K562 (cell line): ENCODE results near the gene PKHD1. TPM values are rescaled to one million over a fixed set of nuclear protein-coding genes. Genes with fewer than 3 reads are reported as not detected.

Source experiments
- ATAC-seq: fragments of 200-7000 bp; cut with Tn5 transposase; 3 replicates; pipeline ENCODE4 v1.9.1; 2020; ENCODE audit warnings: moderate library complexity
- BruUV-seq: library from RNA; stranded (reverse); fragments of 400-500 nt; replicated peaks from 2 replicates; lab custom pipeline; 2021; lab: Mats Ljungman, UMichigan
- CTCF ChIA-PET: fragments of 300-600 bp; formaldehyde crosslinking; extraction: SDS; loops from one replicate; lab custom pipeline; 2021; ENCODE audit warnings: low intra/inter-chr PET ratio; lab: Yijun Ruan, JAX
- POLR2A ChIA-PET: fragments of 300-600, 350-650 bp; sonication (Branson Sonifier 250); formaldehyde crosslinking; extraction: SDS; loops from one replicate; lab custom pipeline; 2021; ENCODE audit warnings: antibody characterized with exemption, inconsistent platforms; lab: Yijun Ruan, JAX
- DNase-seq, 4 experiments: peaks; one replicate each; pipeline versions ENCODE4 v3.0.0 to v3.0.0-alpha.2; 2011 to 2018; ENCODE audit warnings: low spot score in 3 of 4, mixed read lengths in 3 of 4; ENCODE audit errors: extremely low read depth in 1 of 4
- FAIRE-seq: peaks from 2 replicates; lab custom pipeline; 2011; peaks lifted over from hg19 to GRCh38; lab: Jason Lieb, UNC
- H2AFZ ChIP-seq: 2 replicates; pipeline ENCODE4 v1.6.0; 2011; ENCODE audit warnings: low read depth, low read length, control low read depth, inconsistent platforms
- H3K27ac ChIP-seq: fragments of 200-600 bp; 3 replicates; pipeline ENCODE4 v1.8.0; 2011; ENCODE audit warnings: low read depth, mild to moderate bottlenecking, control low read depth, inconsistent platforms, low read length, moderate library complexity, mixed read lengths; ENCODE audit errors: extremely low read depth
- H3K27me3 ChIP-seq, 2 experiments: fragments of 300-600 bp in 1 of 2; 2 replicates in 1 of 2; 3 replicates in 1 of 2; pipeline versions ENCODE4 v1.6.0 to v1.8.0; 2011; ENCODE audit warnings: inconsistent platforms in 2 of 2, low read length in 2 of 2, mild to moderate bottlenecking in 1 of 2, mixed read lengths in 1 of 2, moderate library complexity in 1 of 2; ENCODE audit not compliant: control insufficient read depth in 2 of 2, insufficient read depth in 2 of 2
- H3K36me3 ChIP-seq: fragments of 300-600 bp; 3 replicates; pipeline ENCODE4 v1.8.0; 2011; ENCODE audit warnings: mild to moderate bottlenecking, low read length, inconsistent platforms; ENCODE audit not compliant: control insufficient read depth, insufficient read depth
- H3K4me1 ChIP-seq, 2 experiments: fragments of 200-600 bp in 1 of 2; replicated peaks in 1 of 2; 2 replicates in 1 of 2; 3 replicates in 1 of 2; pipeline versions ENCODE4 v1.5.1 to v1.8.0; 2011; ENCODE audit warnings: inconsistent platforms in 2 of 2, low read length in 2 of 2, mild to moderate bottlenecking in 1 of 2, mixed read lengths in 1 of 2, moderate library complexity in 1 of 2; ENCODE audit not compliant: control insufficient read depth in 2 of 2, insufficient read depth in 2 of 2
- H3K4me2 ChIP-seq: 2 replicates; pipeline ENCODE4 v1.6.1; 2011; ENCODE audit warnings: low read length, control low read depth, inconsistent platforms, mixed read lengths; ENCODE audit not compliant: insufficient read depth
- H3K4me3 ChIP-seq: fragments of 200-600 bp; sonication (generic), shearing (Covaris generic); 2 replicates; pipeline ENCODE4 v1.5.1; 2016; ENCODE audit warnings: control low read depth, inconsistent platforms
- H3K79me2 ChIP-seq: fragments of 200-600 bp; 3 replicates; pipeline ENCODE4 v1.8.0; 2011; ENCODE audit warnings: low read length, inconsistent platforms; ENCODE audit not compliant: control insufficient read depth, insufficient read depth
- H3K9ac ChIP-seq, 2 experiments: 2 replicates each; pipeline versions ENCODE4 v1.6.0 to v1.6.1; 2011; ENCODE audit warnings: low read depth in 2 of 2, low read length in 2 of 2, control low read depth in 1 of 2, inconsistent platforms in 1 of 2, mild to moderate bottlenecking in 1 of 2, mixed read lengths in 1 of 2; ENCODE audit not compliant: insufficient read depth in 1 of 2
- H3K9me1 ChIP-seq: one replicate; pipeline ENCODE4 v1.6.0; 2011; ENCODE audit warnings: inconsistent platforms, mild to moderate bottlenecking, low read length, moderate library complexity; ENCODE audit not compliant: control insufficient read depth, insufficient read depth
- H3K9me3 ChIP-seq: replicated peaks from 2 replicates; pipeline ENCODE4 v1.5.1; 2011; ENCODE audit warnings: low read depth, low read length, inconsistent platforms; ENCODE audit not compliant: control insufficient read depth, insufficient read depth
- H4K20me1 ChIP-seq: replicated peaks from 2 replicates; pipeline ENCODE4 v1.6.1; 2011; ENCODE audit warnings: low read length, inconsistent platforms, mixed read lengths; ENCODE audit not compliant: control insufficient read depth, insufficient read depth
- CBX3 ChIP-seq, 2 experiments: IDR thresholded peaks; 1 replicate in 1 of 2; 2 replicates in 1 of 2; pipeline ENCODE4 v1.6.1; 2012; ENCODE audit warnings: inconsistent platforms in 2 of 2, low read length in 2 of 2, borderline replicate concordance in 1 of 2, control low read depth in 1 of 2
- CREB1 ChIP-seq, 2 experiments: sonication (generic) in 1 of 2; formaldehyde crosslinking in 1 of 2; IDR thresholded peaks; 2 replicates each; pipeline versions ENCODE4 v1.6.1 to v1.8.0; 2012 to 2022; ENCODE audit warnings: inconsistent platforms in 1 of 2, mild to moderate bottlenecking in 1 of 2, missing genetic modification reagents in 1 of 2, moderate library complexity in 1 of 2
- EP300 ChIP-seq: IDR thresholded peaks from 2 replicates; pipeline ENCODE4 v1.6.1; 2012; ENCODE audit warnings: low read length, improper control_type of control experiment
- FOSL1 ChIP-seq: fragments of 200-800 bp; sonication (Bioruptor generic); conservative IDR thresholded peaks from 2 replicates; pipeline ENCODE4 v1.6.1; 2016; ENCODE audit warnings: missing genetic modification characterization, missing compliant biosample characterization
- MAZ ChIP-seq, 2 experiments: fragments of 450-650 bp in 1 of 2; sonication (generic) in 1 of 2; formaldehyde crosslinking; IDR thresholded peaks in 1 of 2; conservative IDR thresholded peaks in 1 of 2; 2 replicates each; pipeline versions ENCODE4 v1.4.0 to v1.5.0; 2020; ENCODE audit warnings: mild to moderate bottlenecking in 1 of 2, missing genetic modification reagents in 1 of 2
- MYC ChIP-seq, 2 experiments: fragments of 250-450 bp in 1 of 2; sonication (Bioruptor Pico) in 1 of 2; IDR thresholded peaks; 2 replicates each; pipeline versions ENCODE4 v1.5.1 to v1.6.1; 2012 to 2021; ENCODE audit warnings: low read depth in 2 of 2, borderline replicate concordance in 1 of 2, improper control_type of control experiment in 1 of 2, low read length in 1 of 2, mild to moderate bottlenecking in 1 of 2, moderate library complexity in 1 of 2
- PCBP1 ChIP-seq: fragments of 200-400 bp; formaldehyde crosslinking; IDR thresholded peaks from 2 replicates; pipeline ENCODE4 v1.6.1; 2018; ENCODE audit warnings: mild to moderate bottlenecking, low read depth, low read length; ENCODE audit not compliant: poor library complexity, severe bottlenecking
- PTTG1 ChIP-seq: fragments of 450-650 bp; IDR thresholded peaks from 2 replicates; pipeline ENCODE4 v1.6.1; 2016; ENCODE audit warnings: low read depth, mild to moderate bottlenecking, missing genetic modification characterization, missing compliant biosample characterization
- RBM25 ChIP-seq: fragments of 200-400 bp; formaldehyde crosslinking; IDR thresholded peaks from 2 replicates; pipeline ENCODE4 v1.6.1; 2018; ENCODE audit warnings: low read length, low read depth, moderate library complexity; ENCODE audit not compliant: severe bottlenecking
- RFX1 ChIP-seq: fragments of 450-650 bp; IDR thresholded peaks from 2 replicates; pipeline ENCODE4 v1.6.1; 2016; ENCODE audit warnings: mild to moderate bottlenecking, moderate library complexity
- SFPQ ChIP-seq: fragments of 200-400 bp; formaldehyde crosslinking; IDR thresholded peaks from 2 replicates; pipeline ENCODE4 v1.6.1; 2017; ENCODE audit warnings: mild to moderate bottlenecking, low read depth, low read length, moderate library complexity
- SIN3B ChIP-seq: fragments of 450-650 bp; IDR thresholded peaks from 2 replicates; pipeline ENCODE4 v1.6.1; 2017; ENCODE audit warnings: low read depth, mild to moderate bottlenecking, moderate library complexity
- ZBTB12 ChIP-seq: fragments of 250-450 bp; sonication (Bioruptor Pico); IDR thresholded peaks from 2 replicates; pipeline ENCODE4 v1.4.0; 2020
- ZHX1 ChIP-seq: fragments of 150-350 bp; conservative IDR thresholded peaks from 2 replicates; pipeline ENCODE4 v1.6.1; 2014; ENCODE audit warnings: low read length
- ZNF445 ChIP-seq: fragments of 250-450 bp; sonication (Bioruptor Pico); IDR thresholded peaks from 2 replicates; pipeline ENCODE4 v1.4.0; 2020; ENCODE audit warnings: low read depth, mild to moderate bottlenecking, moderate library complexity
- ZNF589 ChIP-seq: fragments of 200-800 bp; sonication (Bioruptor generic); IDR thresholded peaks from 2 replicates; pipeline ENCODE4 v1.6.1; 2016; ENCODE audit warnings: low read depth, missing genetic modification characterization, missing compliant biosample characterization
- WGBS: fragments of 100-300 bp; shearing (Covaris generic); methylation state at CpG from one replicate; pipeline ENCODE4 v1.1.6; 2016; ENCODE audit warnings: low coverage, mixed read lengths; ENCODE audit not compliant: insufficient coverage; ENCODE audit errors: missing lambda C conversion rate; 5-methylcytosine and 5-hydroxymethylcytosine counted together
- in situ Hi-C: fragments of 300-500 bp; cut with MboI; formaldehyde crosslinking; loops from 4 replicates; pipeline ENCODE4 v1.15.0; 2018; ENCODE audit warnings: inconsistent platforms, mixed read lengths
- intact Hi-C: fragments of 100-400 bp; cut with micrococcal nuclease; formaldehyde crosslinking; loops from 2 replicates; pipeline ENCODE4 v1.14.2; 2022
- polyA plus RNA-seq, 8 experiments: library from polyadenylated mRNA; depleted of rRNA in 4 of 8; stranded (reverse) in 5 of 8; unstranded in 3 of 8; fragments of >200 nt; fragmentation: Nextera tagmentation in 2 of 8; fragmentation: Illumina TruSeq in 1 of 8; extraction: Ambion mirVana in 2 of 8; extraction: Trizol in 1 of 8; gene quantifications; 2 replicates each; pipeline versions ENCODE4 v1.2.1 to v1.2.3, GENCODE V29; 2011 to 2014; ENCODE audit warnings: inconsistent platforms in 1 of 8, missing spikeins in 1 of 8
- total RNA-seq, 7 experiments: library from RNA; depleted of rRNA in 6 of 7; stranded (reverse); fragments of >200 nt in 6 of 7; fragmentation: Illumina TruSeq in 2 of 7; extraction: Trizol in 2 of 7; gene quantifications; 2 replicates each; pipeline versions ENCODE4 v1.2.1 to v1.2.3, GENCODE V29; 2011 to 2021; ENCODE audit warnings: low replicate concordance in 1 of 7

PKHD1 gene
- total and polyA plus RNA-seq, 9 of the 15 experiments (the other 6 are each of a cell fraction or from before 2014, with no cell fraction given), result 0.01 to 0.04 (median 0.01) TPM; not detected in 6

GRCh38 chr6:52012582-52012981 is 74.8 kb downstream of the PKHD1 start:
- intact Hi-C loops (no loop called here), in situ Hi-C loops (loop anchor here (25.0 kb wide), 2 partner anchors 1200 to 1875 kb away; partner anchors contain the start of gene TFAP2B)
- H3K9me1 ChIP-seq, result no peaks in the 10 kb centered on the region
- DNase-seq (no peak), ATAC-seq (no peak), FAIRE-seq (no peak)
- 2% methylated on average over 4 of the region's 4 CpGs for WGBS
- H3K4me2 ChIP-seq, result no peak overlapping the region
- no peak overlapping the region for H3K9ac ChIP-seq
- POLR2A ChIA-PET, result no interaction called here
- peaks cover 0 to 4% of the 10 kb centered on the region in 2 experiments; a peak in 1 of 5 replicates for H3K27me3 ChIP-seq
- H3K4me3 ChIP-seq, result no peak overlapping the region
- no peaks in the 10 kb centered on the region for H4K20me1 ChIP-seq
- no peaks in the 10 kb centered on the region for H3K4me1 ChIP-seq
- no peaks in the 10 kb centered on the region for H3K9me3 ChIP-seq
- no peak overlapping the region for H3K27ac ChIP-seq
- no peak overlapping the region for H2AFZ ChIP-seq
- no peaks in the 10 kb centered on the region for H3K79me2 ChIP-seq
- CTCF ChIA-PET, result no interaction called here
- H3K36me3 ChIP-seq, result no peaks in the 10 kb centered on the region
- BruUV-seq, result no TSS peak
- TF ChIP-seq PTTG1 (tag) (no peak), CBX3 (IDR thresholded peaks at IDR 0.05; ENCODE audit: borderline replicate concordance in 1 of 2, low read length in 2 of 2) (no peak), ZNF445 (no peak), SIN3B (no peak), PCBP1 (no peak), FOSL1 (tag) (no peak), SFPQ (no peak), CREB1 (IDR thresholded peaks at IDR 0.05) (no peak), CREB1 (CRISPR knock-in tag; IDR thresholded peaks at IDR 0.05) (no peak), ZHX1 (no peak), EP300 (no peak), ZBTB12 (CRISPR knock-in tag) (no peak), RBM25 (no peak), RFX1 (no peak), MAZ (CRISPR knock-in tag; conservative IDR thresholded peaks at IDR 0.05 in 1 of 2, IDR thresholded peaks at IDR 0.05 in 1 of 2) (no peak), ZNF589 (CRISPR knock-in tag) (no peak), MYC (IDR thresholded peaks at IDR 0.05; ENCODE audit: low read depth, low read length) (no peak), MYC (CRISPR knock-in tag; IDR thresholded peaks at IDR 0.05; ENCODE audit: borderline replicate concordance, low read depth) (no peak)
